Kidney tubule cell (primary cell): ENCODE measurements around the gene MSH3.
"Not testable (repeated sequence)": the region's sequence is repeated elsewhere in the genome, so short reads cannot be mapped to it uniquely, and the experiment has no call there.

Experiments used
- DNase-seq: peaks from one replicate; pipeline ENCODE4 v3.0.0-alpha.2; 2018; ENCODE audit warnings: low spot score

MSH3 gene

DNA sequence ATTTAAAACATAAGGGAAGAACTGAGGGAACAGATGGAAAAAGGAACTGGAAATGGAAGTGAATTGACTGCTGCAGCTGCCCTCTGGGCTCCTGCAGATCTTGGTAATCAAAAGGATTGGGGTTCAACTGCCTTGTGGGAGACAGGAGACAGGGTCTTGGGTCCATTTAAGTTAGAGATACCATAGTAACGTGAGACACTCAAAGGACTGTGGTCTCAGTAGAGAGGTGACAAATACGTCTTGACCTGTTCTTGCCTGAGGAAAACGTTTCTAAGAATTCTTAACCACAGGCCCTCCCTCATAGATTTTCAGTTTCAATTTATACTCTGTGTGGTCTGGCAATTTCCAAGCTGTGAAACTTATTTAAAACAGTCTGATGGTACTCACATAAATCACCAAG lies 101.2 kb downstream of the MSH3 start:
- DNase-seq = no peak

DNA sequence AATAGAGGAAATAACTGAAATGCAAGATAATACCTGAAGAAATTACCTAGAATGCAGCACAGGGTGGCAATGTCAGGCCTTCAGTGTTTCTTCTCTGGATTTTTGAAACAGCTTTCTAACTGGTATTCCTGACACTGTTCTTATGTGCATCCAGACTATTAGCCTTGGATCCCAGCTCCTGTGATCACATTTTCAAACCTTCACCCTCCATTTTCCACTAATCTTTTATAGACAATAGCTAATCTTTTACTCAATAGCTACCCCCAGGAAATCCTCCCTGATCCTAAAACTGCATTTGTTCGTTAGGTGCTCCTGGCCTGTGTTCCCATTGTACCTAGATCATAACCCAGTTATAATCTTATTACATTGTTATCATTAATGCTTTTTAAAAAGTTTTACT lies 101.8 kb downstream of the MSH3 start:
- no peak for DNase-seq

DNA sequence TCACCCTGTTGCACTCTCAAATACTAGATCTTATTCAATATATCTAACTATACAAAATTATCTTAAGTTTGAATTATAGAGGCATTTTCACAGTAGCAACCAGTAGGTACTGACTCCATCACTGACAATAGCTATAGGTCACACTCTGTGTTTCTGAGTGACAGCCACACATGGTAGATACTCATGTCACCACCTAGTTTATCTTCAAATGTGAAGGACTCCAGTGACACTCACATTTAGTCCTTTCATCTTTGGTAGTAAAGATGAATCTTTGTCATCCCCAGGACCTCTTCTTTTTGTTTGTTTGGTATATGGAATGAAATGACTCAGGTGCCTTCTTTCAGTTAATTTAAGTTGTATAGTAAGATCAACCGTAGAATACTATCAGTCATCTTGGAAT lies 102.8 kb downstream of the MSH3 start:
- no peak for DNase-seq

DNA sequence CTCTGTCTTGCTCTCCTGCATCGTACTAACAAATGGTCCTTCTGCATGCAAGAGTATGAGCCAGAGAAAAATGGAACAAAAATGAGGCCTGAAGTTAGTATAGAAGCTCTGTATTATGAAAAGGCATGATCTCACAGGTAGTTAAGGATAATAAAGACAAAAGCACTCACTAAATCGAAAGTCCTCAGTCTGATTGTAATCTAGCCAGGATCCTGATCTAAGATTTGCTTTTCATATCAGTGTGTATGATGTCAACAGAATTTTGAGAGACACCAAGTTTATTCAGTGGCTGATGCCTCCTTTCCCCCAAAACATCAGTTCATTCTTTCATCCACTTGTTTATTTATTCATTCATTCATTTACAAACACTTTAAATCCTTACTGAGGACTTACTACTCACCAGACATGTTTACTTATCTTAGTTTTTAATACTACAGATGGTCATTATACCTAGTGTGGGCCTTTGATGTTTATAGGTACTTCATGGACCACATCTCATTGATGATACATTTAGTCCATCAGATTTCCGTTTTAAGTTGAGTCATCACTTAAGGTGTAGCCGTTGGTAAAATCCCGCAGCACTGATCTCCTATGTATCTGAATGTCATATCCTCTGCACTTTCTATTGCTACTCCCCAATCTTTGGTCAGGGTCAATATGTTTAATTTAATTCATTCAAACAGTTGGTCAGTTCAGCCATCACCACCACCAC lies 105.6 kb downstream of the MSH3 start:
- no peak for DNase-seq

DNA sequence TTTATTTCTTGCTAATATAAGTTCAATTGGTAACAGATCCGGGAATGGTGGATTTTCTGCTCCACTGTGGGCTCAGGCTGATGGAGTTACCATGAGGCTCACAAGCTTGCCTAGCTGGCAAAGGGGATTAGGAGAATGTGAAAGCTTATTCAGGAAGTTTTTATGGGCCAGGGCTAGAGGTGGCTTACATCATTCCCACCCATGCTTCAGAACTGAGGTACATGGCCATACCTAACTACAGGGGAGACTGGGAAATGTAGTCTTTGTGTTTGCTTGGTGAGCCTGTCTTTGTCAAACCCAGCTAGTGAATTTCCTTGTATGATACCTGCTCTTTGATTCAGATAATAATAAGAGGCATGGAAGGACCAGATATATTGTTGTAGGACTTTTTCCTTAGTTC lies 106.2 kb downstream of the MSH3 start:
- DNase-seq = no peak

DNA sequence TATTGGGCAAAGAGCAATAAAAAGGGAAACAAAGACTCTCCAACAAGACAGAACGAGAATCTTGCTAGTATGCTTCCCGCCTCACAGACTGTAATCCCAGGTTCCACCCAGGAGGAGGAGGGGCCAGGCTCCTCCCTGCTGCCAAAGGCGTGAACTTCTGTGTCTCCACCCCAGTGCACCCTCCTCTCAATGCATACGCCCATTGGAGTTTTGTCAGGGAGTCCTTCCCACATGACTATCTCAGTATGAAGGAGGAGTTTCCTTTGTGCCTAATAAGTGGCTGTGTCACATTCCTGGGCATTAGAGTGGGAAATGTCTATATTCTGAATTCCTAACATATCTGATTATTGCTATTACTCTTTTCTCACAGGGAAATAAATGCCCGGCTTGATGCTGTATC lies 106.7 kb downstream of the MSH3 start:
- DNase-seq = peak; percentile 15

DNA sequence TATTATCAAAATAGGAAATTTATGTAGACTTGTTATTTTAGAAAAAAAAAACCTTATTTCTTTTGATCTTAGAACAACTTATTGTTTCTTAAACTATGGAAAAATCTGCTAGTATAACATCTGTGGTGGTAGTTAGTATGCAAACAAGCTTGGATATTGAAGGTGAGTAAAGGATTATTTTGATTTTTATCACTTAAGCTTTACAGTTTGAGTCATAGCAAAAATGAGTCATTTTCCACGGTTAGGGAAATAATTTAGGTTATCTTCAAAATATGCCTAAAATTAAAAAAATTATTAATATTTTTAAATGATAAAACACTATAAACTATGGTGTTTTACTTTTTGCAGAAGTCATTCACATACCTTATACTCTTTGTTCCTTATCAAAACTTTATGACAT lies 107.5 kb downstream of the MSH3 start:
- DNase-seq = no peak

DNA sequence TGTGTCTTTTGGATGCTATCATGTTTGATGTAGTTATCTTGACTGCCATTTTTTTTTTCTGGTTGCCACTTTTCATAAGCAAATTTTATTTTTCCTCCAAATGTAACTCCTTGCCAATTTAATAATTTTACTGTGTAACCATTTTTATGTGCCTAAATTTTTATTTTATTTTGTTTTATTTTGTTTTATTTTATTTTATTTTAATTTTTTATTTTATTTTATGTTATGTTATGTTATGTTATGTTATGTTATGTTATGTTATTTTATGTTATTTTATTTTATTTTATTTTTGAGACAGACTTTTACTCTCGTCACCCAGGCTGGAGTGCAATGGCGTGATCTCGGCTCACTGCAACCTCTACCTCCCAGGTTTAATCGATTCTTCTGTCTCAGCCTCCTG lies 108.1 kb downstream of the MSH3 start:
- DNase-seq = no peak

DNA sequence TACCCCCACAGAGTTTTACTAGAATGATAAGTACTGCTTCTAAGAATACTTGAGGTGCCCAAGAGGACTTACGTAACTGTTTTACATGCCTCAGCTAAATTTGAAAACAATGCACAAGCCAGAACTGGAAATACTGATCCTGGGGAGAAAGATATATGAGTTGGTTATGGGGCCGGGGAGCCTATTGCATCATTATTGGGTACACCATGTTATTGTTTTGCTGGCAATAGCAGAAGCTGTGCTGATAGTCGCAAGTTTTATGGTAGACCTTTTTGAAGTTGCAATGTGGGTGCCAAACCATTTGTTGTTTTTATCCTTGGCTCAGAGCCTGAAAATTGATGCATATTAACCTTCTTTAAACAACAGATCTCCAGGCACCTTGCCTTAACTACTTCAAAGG lies 108.8 kb downstream of the MSH3 start:
- DNase-seq = no peak

DNA sequence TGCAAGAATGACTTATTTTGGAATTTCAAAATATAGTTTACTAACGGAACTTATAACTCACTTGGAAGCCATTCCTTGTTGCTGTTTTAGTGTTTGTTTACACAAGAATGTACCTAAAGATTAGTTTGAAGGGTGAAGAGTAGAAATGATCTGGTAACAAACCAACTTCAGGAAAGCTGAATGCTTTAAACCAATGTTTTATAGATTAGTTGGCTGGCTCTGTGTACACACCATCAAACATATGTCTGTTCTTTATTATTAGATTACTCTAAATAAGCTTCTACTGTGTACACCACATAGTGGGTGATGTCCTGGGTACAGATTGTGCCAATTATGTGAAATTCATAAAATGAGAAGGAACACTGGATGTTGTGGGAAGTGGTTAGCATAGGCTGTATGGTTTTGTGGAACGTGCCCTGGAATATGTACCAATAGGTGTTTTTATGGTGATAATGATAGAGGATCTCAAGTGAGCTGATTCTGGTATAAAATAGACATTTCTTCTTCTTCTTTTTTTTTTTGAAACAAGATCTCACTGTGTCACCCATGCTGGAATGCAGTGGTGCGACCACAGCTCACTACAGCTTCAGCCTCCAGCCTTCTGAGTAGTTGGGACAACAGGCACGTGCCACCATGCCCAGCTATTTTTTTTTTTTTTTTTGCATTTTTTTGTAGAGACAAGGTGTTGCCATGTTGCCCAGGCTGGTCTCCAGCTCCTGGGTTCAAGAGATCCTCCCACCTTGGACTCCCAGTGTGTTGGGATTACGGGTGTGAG lies 109.6 kb downstream of the MSH3 start:
- DNase-seq = no peak

DNA sequence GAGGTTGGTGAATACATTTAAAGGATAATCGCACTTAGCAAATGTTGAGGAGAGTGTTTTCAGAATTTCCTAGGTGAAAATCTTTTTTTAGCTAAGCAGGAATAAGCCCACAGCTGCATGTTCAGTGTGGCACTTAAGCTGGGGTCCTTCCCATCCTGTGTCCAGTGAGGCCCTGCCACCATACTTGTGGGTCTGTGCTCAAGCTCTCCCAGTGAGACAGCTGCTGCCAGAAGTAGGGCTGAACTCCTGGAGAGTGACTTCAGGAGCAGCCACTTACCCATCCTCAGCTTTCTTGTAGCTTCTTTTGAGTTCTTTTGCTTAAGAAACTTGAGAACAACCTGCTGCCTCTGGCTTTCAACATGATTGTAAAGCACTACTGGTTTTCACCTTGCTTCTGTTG lies 110.3 kb downstream of the MSH3 start:
- DNase-seq = no peak

DNA sequence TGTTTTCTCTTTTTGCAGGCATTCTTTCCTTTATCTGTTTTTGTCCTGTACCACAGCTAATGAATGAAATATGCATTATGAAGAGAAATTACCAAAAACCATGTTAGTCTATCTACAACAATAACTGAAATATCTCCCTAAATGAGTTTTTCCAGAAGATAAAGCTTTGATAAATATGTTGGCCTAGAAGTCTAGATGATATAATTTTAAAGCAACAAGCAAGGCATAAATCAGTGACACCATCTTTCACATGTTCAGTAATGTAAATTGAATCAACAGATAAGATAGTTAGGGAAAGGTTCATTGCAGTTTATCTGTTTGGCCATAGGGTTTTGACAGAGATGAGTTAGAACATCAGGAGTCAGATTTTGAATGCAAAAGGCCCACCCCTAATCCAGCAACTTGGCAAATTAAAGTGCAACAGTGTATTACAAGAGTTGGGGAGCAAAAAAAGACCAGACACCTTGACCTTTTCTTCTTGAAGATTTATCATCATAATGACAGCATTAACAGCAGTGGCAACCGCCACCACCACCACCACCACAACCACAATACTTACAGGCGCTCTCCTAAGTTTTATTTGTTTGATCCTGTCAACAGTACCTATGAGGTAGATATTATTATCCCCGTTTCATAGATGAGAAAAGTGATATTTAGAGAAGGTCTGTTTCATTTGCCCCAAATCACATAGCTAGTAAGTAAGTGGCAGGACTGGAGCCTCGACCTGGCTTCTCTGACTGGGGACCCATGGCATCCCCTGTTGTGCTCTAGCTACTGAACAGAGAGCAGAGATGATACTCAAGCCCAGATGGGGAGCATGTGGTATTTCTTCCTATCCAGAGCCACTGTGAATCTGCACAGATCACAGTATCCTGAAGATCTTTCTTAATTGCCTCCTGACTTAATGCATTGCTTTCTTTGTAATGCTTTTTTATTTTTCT lies 123.2 kb downstream of the MSH3 start:
- no peak for DNase-seq

DNA sequence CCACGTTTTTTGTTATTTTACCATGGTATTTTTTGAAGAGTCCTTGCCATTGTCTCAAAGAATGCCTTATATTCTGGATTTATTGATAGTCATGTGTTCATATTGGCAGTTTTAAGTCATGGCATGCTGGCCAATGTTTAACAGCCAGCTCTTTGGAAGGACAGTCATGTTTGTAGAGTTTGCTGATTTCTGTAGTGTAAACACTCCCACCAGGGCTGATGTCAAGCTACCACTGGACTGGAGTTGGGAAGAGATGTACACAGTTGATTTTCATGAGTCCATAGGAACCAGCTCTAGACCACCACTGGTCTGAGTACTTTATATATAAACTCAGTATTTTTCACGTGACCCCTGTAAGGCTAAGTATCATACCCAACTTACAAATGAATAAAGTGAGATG lies 125.6 kb downstream of the MSH3 start:
- no peak for DNase-seq

DNA sequence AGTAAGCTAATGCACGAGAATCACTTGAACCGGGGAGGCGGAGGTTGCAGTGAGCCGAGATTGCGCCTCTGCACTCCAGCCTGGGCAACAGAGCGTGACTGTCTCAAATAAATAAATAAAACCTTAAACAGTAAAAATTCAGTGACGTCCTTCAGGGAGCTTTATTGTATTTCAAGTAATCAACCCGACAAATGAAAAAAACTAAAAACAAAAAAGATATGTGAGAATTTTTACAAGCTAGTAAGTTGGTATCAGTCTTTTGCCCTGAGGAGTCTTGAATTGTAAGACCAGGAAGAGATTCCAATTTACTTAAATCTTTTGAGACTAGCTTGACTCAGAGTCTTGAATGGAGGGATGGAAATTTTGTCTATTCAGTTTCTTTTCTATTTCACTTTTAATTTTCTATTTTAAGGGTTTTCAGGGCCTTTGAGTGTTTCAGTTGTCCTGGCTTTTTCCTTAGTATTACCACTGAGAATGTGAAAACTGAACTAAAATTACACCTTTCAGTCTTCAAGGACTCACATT lies 126.4 kb downstream of the MSH3 start:
- DNase-seq = peak; percentile 54

DNA sequence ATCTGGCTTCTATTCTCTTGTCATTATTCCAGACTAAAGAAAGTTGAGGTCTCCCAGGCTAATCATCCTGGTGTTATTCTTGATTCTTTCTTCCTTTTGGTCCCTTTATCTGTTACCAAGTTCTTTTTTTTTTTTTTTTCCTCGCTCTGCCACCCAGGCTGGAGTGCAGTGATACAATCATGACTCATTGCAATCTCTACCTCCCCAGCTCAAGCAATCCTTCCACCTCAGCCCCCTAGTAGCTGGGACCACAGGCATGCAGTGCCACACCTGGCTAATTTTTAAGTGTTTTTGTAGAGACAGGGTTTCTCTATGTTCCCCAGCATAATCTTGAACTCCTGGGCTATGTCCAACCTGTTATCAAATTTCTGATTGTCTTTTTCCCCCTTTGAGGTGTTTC lies 126.9 kb downstream of the MSH3 start:
- peak; percentile 97 for DNase-seq

DNA sequence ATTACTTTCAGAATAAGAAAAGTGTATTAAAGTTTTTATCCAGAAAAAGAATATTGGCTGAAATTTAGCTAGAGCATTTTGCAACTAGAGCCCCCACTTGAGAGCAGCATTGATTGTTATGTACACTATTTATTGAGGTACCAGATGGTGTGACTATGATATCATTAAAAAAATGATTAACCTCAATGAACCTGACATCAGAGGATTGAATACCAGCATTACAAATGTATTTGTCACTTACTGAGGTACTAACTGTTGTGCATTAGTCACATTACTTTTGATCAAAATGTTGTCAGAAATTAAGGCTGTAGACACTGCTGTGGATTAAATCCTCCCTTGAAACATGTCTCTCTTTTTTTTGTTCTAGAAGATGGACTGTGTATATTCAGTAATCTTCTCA lies 128.2 kb downstream of the MSH3 start:
- peak; percentile 85 for DNase-seq

DNA sequence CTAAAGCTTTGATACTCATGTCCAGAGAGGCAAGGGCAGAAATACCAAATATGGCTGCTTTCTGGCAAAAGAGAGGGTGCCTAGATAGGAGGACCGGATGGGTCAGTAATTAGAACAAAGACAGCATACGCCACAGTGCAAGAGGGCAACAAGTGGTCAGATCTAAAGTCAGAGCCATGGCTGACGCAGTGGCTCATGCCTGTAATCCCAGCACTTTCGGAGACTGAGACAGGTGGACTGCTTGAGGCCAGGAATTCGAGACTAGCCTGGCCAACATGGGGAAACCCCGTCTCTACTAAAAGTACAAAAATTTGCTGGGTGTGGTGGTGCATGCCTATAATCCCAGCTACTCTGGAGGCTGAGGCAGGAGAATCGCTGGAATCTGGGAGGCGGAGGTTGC lies 129.3 kb downstream of the MSH3 start:
- DNase-seq = not testable (repeated sequence)

DNA sequence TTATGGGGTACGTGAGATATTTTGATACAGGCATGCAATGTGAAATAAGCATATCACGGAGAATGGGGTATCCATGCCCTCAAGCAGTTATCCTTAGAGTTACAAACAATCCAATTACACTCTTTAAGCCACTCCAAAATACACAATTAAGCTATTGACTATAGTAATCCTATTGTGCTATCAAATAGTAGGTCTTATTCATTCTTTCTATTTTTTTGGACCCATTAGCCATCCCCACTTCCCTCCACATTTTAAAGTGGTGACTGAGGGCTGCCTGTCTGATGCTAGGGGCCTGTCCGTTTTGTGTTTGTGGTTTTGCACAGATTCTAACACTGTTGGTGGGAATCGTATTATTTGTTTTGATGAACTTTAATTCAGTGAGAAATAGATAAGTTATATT lies 130.0 kb downstream of the MSH3 start:
- no peak for DNase-seq

DNA sequence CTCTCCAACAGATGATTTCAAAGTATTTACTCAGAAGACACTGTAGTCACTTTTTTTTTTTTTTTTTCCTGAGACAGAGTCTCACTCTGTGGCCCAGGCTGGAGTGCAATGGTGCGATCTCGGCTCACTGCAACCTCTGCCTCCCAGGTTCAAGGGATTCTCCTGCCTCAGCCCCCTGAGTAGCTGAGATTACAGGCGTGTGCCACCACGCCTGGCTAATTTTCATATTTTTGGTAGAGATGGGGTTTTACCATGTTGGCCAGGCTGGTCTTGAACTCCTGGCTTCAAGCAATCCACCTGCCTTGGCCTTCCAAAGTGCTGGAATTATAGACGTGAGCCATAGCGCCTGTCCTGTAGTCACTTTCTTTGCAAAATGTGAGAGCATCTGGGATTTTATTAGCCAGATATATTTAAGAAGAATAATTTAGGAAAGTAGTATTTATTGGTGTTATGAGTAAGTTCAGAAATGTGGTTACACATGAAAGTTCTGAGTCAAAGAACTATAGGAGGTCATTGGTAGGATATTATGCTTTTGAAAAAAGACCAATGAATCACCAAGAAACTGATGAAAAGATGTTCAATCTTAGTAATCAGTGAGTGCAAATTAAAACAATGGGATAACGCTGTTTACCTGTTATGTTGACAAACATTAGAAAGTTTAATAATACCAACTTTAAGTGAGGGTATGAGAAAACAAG lies 135.0 kb downstream of the MSH3 start:
- not testable (repeated sequence) for DNase-seq

DNA sequence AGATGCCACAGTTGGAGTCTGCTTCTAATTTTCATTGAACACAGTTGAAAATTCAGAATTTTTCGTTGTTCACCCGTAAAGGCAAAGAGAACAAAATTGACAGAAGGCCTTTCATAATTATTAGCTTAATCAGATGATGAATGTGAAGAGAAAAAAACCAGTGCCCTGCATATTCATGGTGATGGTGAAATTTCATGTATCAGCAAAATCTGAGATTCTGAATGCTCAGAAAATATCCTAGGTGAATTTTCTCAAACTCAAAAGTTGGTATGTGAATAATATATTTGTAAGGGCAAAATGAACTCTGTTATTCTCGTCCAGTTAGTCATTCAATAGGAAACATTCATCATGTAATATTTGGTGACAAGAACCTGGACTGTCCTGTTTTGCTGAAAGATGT lies 136.2 kb downstream of the MSH3 start:
- no peak for DNase-seq

DNA sequence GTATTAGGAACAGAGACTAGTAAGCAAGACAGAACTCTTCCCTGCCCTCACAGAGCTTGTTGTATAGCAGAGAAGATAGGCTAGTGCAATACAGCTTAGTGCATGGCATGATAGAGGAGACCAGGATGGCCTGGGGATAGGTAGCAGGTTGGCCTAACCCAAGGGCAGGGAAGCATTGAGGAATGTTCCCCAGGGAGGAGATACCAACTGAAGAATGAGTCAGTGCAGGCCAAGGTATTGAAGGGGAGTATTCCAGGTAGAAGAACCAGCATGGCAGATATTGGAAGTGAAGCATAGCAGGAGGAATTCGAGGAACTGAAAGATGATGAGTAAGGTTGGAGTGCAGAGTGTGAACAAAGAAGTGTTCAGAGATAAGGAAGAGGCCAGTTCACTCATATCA lies 138.9 kb downstream of the MSH3 start:
- peak; percentile 79 for DNase-seq

DNA sequence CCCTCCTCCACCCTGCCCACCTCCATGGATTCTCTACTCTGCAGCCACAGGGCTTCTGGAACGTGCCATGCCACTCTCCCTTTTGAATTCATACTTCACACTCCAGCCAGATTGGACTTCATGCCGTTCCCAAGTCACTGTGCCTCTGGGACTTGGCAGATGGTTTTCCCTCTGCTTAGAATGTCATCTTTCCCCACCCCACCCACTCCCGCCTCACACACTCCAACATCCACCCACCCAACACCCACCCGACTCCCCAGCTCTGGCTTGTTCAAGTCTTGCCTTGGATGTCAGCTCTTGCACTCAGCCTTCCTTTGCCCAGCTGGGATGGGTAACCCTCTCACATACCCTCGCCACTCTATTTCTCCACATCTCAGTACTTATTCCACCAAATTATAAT lies 142.4 kb downstream of the MSH3 start:
- DNase-seq = no peak
